Neural cell (in vitro differentiated cells): Measurements from ENCODE around the gene ANKRD44.

Experiments
- CTCF ChIP-seq: fragments of 450-650 bp; IDR thresholded peaks from 2 replicates; pipeline ENCODE4 v1.5.1; 2014; ENCODE audit warnings: antibody characterized with exemption, mild to moderate bottlenecking, moderate library complexity; ENCODE audit not compliant: poor library complexity, severe bottlenecking
- REST ChIP-seq: IDR thresholded peaks from 2 replicates; pipeline ENCODE4 v1.6.1; 2012; ENCODE audit warnings: borderline replicate concordance

GRCh38 chr2:197182668-197183067 is 127.9 kb downstream of the ANKRD44 start:
- TF ChIP-seq CTCF: no peak
- TF ChIP-seq REST: no peak
